Dermis blood vessel endothelial cell (primary cell): Measurements from ENCODE around the gene DNAJC5. TPM values are rescaled to one million over a fixed set of nuclear protein-coding genes. Genes with fewer than 3 reads are reported as not detected.
"Not testable (repeated sequence)": the region's sequence is repeated elsewhere in the genome, so short reads cannot be mapped to it uniquely, and the experiment has no call there.

ENCODE experiments used
- DNase-seq: peaks from one replicate; pipeline ENCODE4 v3.0.0; 2010
- total RNA-seq: library from RNA; depleted of rRNA; stranded (reverse); fragments of >200 nt; gene quantifications from 2 replicates; pipeline ENCODE4 v1.2.3, GENCODE V29; 2014

Gene DNAJC5
- total RNA-seq, 1 donor from 2014 or later: 90.9 TPM

GRCh38 chr20:63861365-63861934 lies 33.5 kb upstream of the DNAJC5 start, which contains the start of gene ABHD16B:
ABHD16B (plus strand) TSS chr20:63861498; CDS start chr20:63861541, 43 bp downstream.
- no peak for DNase-seq

DNA sequence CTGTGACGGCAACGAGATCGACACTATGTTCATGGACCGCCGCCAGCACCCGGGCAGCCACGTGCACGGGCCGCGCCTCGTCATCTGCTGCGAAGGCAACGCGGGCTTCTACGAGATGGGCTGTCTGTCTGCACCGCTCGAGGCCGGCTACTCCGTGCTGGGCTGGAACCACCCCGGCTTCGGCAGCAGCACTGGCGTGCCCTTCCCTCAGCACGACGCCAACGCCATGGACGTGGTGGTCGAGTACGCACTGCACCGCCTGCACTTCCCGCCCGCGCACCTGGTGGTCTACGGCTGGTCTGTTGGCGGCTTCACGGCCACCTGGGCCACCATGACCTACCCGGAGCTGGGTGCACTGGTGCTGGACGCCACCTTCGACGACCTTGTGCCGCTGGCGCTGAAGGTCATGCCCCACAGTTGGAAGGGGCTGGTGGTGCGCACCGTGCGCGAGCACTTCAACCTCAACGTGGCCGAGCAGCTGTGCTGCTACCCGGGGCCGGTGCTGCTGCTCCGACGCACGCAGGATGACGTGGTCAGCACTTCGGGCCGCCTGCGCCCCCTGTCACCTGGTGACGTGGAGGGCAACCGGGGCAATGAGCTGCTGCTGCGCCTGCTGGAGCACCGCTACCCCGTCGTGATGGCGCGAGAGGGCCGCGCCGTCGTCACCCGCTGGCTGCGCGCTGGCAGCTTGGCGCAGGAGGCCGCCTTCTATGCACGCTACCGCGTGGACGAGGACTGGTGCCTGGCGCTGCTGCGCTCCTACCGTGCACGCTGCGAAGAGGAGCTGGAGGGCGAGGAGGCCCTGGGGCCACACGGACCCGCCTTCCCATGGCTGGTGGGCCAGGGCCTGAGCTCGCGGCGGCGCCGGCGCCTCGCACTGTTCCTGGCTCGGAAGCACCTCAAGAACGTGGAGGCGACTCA lies 32.7 kb upstream of the DNAJC5 start:
- DNase-seq: no peak

DNA sequence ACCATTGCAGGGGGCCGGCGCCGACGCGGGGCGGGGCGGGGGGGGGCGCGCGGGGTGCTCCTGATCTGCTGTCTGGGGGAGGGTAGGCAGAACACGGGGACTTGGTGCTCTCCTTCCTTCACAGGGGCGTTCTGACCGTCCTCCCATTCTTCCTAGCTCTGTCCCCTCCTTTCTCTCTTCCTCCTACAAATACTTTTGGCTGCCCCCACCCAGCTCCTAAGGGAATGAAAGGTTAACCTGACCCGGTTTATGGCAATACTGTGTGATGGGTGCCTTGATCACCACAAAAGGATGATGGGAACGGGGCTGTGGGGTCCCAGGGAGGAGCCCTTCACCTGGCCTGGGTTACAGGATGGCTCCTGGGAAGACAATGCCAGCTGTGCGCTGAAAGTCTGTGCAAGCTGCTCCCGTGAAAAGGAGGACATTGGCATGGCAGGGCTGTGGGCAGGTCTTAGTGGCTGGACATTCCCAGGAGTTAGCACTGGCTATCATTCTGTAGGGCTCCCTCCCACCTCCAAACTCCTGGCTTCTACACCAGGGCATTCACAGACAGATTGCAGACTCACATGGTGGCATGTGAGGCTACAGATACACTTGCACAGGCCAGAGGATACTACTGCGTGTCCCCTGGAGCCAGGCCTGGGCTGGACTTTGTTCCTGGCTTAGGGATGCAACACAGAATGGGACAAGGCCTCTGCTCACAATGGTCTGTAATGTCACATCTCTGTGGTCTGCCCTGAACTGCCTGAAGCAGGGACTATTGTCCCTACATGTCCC lies 31.7 kb upstream of the DNAJC5 start:
- peak; percentile 20 for DNase-seq

DNA sequence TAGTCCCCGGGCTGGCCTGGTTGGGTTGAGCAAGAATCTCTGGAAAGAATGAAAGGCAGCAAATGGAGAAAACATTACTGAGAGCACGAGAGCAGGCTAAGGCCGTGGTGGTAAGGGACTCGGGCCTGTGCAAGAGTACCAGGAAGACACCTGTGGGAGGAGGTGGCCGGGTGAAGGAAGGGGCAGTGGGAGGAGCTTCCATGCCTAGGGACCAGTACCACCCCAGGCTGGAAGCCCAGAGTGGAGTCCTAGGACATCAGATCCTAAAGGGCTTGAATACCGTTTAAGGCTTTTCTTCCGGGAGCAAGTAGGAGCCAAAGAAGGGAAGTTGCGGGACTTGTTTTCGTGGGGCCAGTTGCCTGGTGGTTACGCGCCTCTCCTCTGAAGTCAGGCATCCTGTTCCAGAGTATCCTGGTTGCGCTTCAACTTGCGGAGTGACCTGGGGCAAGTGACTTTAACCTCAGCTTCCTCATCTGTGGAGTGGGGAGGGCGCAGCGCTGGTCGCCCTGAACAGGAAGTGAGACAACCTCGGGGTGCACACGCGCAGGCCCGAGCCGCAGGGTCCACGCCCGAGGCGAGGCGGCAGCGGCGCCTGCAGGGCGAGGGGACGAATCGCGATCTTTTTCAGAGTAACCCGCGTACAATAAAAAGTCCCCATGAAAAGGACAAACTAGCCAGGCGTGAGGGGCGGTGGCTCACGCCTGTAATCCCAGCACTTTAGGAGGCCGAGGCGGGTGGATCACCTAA lies 31.0 kb upstream of the DNAJC5 start:
- peak; percentile 91 for DNase-seq

GRCh38 chr20:63864545-63864977 lies 30.4 kb upstream of the DNAJC5 start:
- no peak for DNase-seq

GRCh38 chr20:63864978-63865640 lies 29.8 kb upstream of the DNAJC5 start, which contains the start of gene TPD52L2:
TPD52L2 (plus strand) TSS chr20:63865270; CDS start chr20:63865366, 96 bp downstream.
- DNase-seq: peak; percentile 99

DNA sequence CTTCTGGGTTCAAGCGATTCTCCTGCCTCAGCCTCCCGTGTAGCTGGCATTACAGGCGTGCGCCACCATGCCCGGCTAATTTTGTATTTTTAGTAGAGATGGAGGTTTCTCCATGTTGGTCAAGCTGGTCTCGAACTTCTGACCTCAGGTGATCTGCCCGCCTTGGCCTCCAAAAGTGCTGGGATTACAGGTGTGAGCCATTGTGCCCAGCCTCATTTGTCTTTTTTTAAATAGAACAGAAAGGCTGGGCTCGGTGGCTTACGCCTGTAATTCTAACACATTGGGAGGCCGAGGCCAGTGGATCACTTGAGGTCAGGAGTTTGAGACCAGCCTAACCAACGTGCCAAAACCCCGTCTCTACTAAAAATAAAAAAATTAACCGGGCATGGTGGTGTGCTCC lies 27.9 kb upstream of the DNAJC5 start:
- DNase-seq: not testable (repeated sequence)

DNA sequence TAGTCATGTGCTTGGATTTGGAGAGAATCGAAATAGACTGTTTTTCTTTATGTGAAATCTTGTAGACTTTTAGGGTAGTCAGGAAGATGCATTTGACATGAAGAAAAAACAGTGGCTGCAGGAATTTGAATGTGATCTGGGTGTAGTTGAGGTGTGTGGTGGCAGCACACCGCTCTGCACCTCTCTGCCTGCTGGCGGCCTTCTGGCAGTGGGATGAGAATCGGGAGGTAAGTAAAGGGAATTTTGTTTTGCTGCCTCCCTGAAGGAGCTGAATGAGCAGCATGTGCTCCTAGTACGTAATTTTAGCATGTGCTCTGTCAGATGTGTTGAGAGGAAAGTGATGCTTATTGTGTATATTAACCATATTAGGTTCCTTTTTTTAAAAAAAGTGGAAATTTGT lies 26.7 kb upstream of the DNAJC5 start:
- no peak for DNase-seq

DNA sequence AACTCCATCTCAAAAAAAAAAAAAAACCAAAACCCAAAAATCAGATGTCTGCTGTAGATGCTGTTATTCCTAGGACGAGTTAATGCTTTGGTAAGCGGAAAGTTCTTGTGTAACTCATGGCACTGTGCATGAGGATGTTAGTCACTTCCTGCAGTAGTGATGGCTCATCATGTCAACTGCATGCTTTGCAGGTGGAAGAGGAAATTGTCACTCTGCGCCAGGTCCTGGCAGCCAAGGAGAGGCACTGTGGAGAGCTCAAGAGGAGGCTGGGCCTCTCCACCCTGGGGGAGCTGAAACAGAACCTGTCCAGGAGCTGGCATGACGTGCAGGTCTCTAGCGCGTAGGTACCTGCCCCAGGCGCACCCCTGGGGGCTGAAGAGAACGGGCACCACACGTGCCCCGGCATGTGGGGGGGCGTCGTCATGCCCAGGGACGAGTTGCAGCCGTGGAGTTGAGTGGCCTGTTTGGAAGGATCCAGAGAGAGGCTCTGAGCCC lies 21.4 kb upstream of the DNAJC5 start:
- DNase-seq: peak; percentile 97

- not testable (repeated sequence) for DNase-seq
Measured at GRCh38 chr20:63874241-63874640, 20.7 kb upstream of the DNAJC5 start.

DNA sequence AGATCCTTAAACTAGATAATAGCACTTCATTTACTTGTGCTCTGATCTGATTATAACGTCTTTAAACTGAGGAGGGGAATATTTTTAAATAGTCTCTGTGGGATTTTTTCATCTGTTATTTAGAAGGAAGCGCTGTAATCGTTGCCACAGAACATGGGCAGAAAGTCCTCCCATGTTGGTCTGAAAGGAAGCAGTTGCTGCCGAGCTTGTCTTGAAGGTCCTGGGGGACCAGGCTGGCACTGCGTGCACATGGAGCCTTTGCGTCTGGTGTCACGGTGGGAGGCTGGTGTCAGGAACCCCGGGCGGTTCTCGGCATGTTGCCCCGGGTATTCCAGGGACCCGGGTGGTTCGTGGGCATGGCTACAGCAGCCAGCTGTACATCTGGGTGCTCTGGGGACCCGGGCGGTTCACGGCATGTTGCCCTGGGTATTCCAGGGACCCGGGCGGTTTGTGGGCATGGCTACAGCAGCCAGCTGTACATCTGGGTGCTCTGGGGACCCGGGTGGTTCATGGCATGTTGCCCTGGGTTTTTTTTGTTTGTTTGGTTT lies 18.4 kb upstream of the DNAJC5 start:
- DNase-seq: no peak

DNA sequence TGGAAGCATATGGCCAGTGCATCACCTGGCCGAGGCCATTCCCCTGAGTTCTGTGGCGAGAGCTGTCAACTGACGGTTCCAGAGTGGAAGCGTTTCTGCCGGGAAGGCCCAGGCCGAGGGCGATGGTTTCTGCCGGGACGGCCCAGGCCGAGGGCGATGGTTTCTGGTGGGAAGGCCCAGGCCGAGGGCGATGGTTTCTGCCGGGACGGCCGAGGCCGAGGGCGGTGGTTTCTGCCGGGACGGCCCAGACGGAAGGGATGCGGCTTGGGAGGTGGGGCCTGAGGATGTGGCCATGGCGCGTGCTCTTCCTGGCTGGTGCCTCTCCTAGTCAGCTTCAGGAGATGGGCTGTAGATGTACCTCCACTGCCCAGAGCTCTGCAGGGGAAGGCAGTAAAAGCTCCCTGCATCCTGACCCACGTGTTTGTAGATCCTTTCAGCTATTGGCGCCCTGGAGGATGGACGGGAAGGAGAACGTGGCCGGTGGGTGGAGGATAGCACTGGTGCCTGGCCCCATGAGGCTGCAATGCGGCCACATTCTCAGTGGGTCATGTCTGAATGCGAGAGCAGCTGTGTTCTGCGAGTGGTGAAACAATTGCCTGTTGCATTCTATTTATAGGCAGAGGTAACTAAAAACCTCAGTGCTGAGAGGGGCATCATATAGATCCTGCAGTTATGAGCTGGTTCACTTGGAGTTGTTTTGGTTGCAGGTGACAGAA lies 17.0 kb upstream of the DNAJC5 start:
- DNase-seq: no peak

- no peak for DNase-seq
Measured at GRCh38 chr20:63878899-63879663, 15.8 kb upstream of the DNAJC5 start.

DNA sequence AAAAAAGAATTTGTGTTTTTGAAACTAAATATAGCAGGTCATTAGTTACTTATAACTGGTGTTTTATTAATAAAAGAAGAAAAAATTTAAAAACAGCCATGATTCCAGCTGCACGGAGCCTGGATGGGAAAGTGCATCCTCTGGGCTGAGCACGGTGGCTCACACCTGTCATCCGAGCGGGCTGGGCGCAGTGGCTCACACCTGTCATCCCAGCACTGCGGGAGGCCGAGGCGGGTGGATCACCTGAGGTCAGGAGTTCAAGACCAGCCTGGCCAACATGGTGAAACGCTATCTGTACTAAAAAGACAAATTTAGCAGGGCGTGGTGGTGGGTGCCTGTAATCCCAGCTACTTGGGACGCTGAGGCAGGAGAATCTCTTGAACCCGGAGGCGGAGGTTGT lies 14.0 kb upstream of the DNAJC5 start:
- DNase-seq: not testable (repeated sequence)

DNA sequence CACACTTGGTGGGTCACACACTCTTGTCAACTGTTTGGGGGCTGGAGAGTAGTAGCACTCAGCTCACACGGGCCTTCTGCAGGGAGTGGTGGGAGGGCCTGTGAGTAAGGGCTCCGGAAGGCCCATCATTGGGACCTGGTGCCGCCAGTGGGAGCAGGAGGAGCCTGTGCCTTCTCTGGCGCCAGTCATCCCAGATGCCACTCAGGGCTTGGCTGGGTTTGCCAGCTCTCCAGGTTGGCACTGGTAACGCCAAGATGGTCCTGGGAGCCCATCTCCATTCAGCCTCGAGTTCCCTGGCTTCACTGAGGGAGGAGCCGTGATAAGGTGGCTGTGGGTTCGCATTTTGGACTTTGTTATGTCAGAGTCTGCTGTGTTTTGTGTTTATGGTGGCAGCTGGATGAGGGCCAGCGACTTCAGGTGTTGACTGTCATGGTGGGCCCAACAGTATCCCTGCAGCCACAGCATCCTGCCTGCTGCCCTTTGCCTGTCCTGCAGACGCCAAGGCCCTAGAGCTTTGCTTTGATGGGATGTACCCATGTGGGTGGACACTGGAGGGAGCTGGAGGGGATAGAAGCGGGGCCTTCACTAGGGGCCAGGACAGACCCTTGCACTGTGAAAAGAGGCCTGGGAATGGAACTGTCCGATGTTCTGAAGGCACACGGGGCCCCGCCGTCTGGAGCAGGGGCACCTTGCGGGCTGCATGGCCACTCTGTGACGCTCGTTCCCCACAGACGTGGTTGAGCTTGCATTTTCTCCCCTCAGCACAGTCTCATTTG lies 13.3 kb upstream of the DNAJC5 start:
- no peak for DNase-seq

DNA sequence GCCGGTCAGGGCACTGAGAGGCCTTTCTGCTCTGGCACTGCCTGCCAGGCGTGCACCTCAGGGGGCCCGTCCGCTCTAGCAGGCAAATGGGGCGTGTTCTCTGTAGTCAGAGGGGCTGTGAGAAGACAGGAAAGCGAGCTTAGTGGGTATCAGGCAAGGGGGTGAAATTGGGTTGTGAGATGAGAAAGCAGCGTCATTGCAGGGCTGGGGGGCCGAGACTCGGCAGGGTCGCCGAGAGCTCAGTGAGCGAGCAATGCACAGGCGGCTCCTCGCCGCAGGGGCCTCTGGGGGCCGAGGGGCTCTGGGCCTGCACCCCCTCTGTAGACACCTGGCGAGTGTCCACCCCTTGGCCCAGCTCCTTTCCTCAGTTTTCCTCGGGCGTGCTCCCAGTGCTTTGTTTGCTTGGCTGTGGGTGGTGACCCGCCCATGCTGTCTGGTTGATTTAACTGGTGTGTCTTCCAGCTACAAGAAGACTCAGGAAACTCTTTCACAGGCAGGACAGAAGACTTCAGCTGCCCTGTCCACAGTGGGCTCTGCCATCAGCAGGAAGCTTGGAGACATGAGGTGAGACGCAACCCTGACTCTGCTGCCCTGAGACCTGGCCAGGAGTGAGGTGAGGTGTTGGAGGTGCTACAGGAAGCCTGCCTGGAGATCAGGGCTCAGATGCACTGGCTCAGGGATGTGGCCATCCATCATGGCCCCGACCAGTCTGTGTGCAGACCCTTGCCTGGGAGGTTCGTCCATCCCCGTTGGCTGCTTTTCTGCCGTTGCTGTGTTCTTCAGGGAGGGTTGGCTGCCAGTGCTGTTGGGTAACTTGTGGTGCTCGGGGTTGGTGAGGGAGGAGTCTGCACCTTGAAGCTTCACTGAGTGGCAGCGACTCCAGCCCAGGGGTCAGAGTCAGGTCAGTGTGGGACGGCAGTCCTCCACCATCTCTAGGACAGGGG lies 12.4 kb upstream of the DNAJC5 start:
- no peak for DNase-seq

GRCh38 chr20:63883201-63883593 lies 11.7 kb upstream of the DNAJC5 start:
- DNase-seq: no peak
